Subcutaneous abdominal adipose tissue (tissue), 5 donors: Measurements from ENCODE around the gene CISH.

ENCODE experiments used
- H3K27ac ChIP-seq: one replicate; pipeline ENCODE4 v1.7.0; 2013; ENCODE audit warnings: low read depth, mild to moderate bottlenecking, inconsistent platforms, low read length, moderate library complexity
- H3K27me3 ChIP-seq, 5 donors: one replicate each; pipeline ENCODE4 v1.7.0; 2013; ENCODE audit warnings: low read length in 5 of 5, inconsistent platforms in 1 of 5; ENCODE audit not compliant: control insufficient read depth in 5 of 5, insufficient read depth in 4 of 5
- H3K36me3 ChIP-seq, 5 donors: one replicate each; pipeline ENCODE4 v1.7.0; 2013; ENCODE audit warnings: low read length in 5 of 5; ENCODE audit not compliant: control insufficient read depth in 5 of 5, insufficient read depth in 5 of 5
- H3K4me1 ChIP-seq, 5 donors: one replicate each; pipeline ENCODE4 v1.7.0; 2013; ENCODE audit warnings: low read length in 5 of 5, mild to moderate bottlenecking in 3 of 5, moderate library complexity in 1 of 5; ENCODE audit not compliant: control insufficient read depth in 5 of 5, insufficient read depth in 5 of 5
- H3K4me3 ChIP-seq, 5 donors: one replicate each; pipeline ENCODE4 v1.7.0; 2013; ENCODE audit warnings: low read length in 5 of 5, low read depth in 1 of 5
- H3K9ac ChIP-seq, 5 donors: one replicate each; pipeline ENCODE4 v1.7.0; 2013; ENCODE audit warnings: low read length in 5 of 5, mild to moderate bottlenecking in 4 of 5, moderate library complexity in 3 of 5
- H3K9me3 ChIP-seq, 5 donors: one replicate each; pipeline ENCODE4 v1.7.0; 2013; ENCODE audit warnings: low read length in 5 of 5; ENCODE audit not compliant: control insufficient read depth in 5 of 5
- donor health status: healthy.
- donor health status: healthy.
- donor health status: healthy.
- donor health status: healthy.
- donor health status: healthy.

Gene CISH

GRCh38 chr3:50626401-50626800 is 14.8 kb upstream of the CISH start:
- Histone ChIP-seq H3K4me3 (no peak overlapping the region), H3K27me3 (no peaks in the 10 kb centered on the region), H3K9ac (peak overlapping the region in 1 of 5 donors; percentile 7), H3K4me1 (peaks cover 0 to 33% (median 3%) of the 10 kb centered on the region in 5 donors), H3K9me3 (no peaks in the 10 kb centered on the region), H3K36me3 (peaks cover 0 to 15% (median 6%) of the 10 kb centered on the region in 5 donors), H3K27ac (no peak overlapping the region)

- Histone ChIP-seq H3K4me1 (peaks cover 0 to 32% (median 10%) of the 10 kb centered on the region in 5 donors), H3K9ac (no peak overlapping the region), H3K27ac (no peak overlapping the region), H3K27me3 (no peaks in the 10 kb centered on the region), H3K9me3 (no peaks in the 10 kb centered on the region), H3K4me3 (no peak overlapping the region), H3K36me3 (peaks cover 0 to 10% (median 6%) of the 10 kb centered on the region in 5 donors)
Measured at GRCh38 chr3:50625231-50626182, 13.9 kb upstream of the CISH start.

- H3K9me3 ChIP-seq, result no peaks in the 10 kb centered on the region
- H3K9ac ChIP-seq, result no peak overlapping the region
- no peak overlapping the region for H3K4me3 ChIP-seq
- H3K4me1 ChIP-seq, result peaks cover 0 to 41% (median 17%) of the 10 kb centered on the region in 5 donors
- H3K27ac ChIP-seq, result no peak overlapping the region
- peaks cover 0 to 11% (median 6%) of the 10 kb centered on the region in 5 donors for H3K36me3 ChIP-seq
- no peaks in the 10 kb centered on the region for H3K27me3 ChIP-seq
Measured at GRCh38 chr3:50624634-50625033, 13.1 kb upstream of the CISH start.

- Histone ChIP-seq H3K27me3 (no peaks in the 10 kb centered on the region), H3K4me1 (peaks cover 0 to 48% (median 24%) of the 10 kb centered on the region in 5 donors), H3K9me3 (no peaks in the 10 kb centered on the region), H3K9ac (peak overlapping the region in 2 of 5 donors; percentile 2 to 10), H3K27ac (no peak overlapping the region), H3K36me3 (peaks cover 0 to 12% (median 6%) of the 10 kb centered on the region in 5 donors), H3K4me3 (no peak overlapping the region)
Measured at GRCh38 chr3:50623840-50624474, 12.4 kb upstream of the CISH start.

- H3K4me1 ChIP-seq, result peaks cover under 1 to 54% (median 29%) of the 10 kb centered on the region in 5 donors
- H3K27ac ChIP-seq, result no peak overlapping the region
- H3K27me3 ChIP-seq, result no peaks in the 10 kb centered on the region
- H3K9ac ChIP-seq, result no peak overlapping the region
- H3K4me3 ChIP-seq, result no peak overlapping the region
- peaks cover 0 to 12% (median 6%) of the 10 kb centered on the region in 5 donors for H3K36me3 ChIP-seq
- no peaks in the 10 kb centered on the region for H3K9me3 ChIP-seq
Measured at GRCh38 chr3:50622881-50623280, 11.3 kb upstream of the CISH start.

GRCh38 chr3:50620820-50621219 is 9.2 kb upstream of the CISH start:
- Histone ChIP-seq H3K4me3 (no peak overlapping the region), H3K27me3 (no peaks in the 10 kb centered on the region), H3K9me3 (no peaks in the 10 kb centered on the region), H3K36me3 (peaks cover 0 to 9% (median 4%) of the 10 kb centered on the region in 5 donors), H3K9ac (peak overlapping the region in 1 of 5 donors; percentile 26), H3K4me1 (peaks cover 4 to 59% (median 42%) of the 10 kb centered on the region in 5 donors), H3K27ac (no peak overlapping the region)

- H3K36me3 ChIP-seq, result peaks cover 0 to 9% (median 4%) of the 10 kb centered on the region in 5 donors
- no peak overlapping the region for H3K27ac ChIP-seq
- peaks cover 4 to 59% (median 42%) of the 10 kb centered on the region in 5 donors for H3K4me1 ChIP-seq
- H3K4me3 ChIP-seq, result peak overlapping the region in 1 of 5 donors; percentile 32
- H3K9me3 ChIP-seq, result no peaks in the 10 kb centered on the region
- H3K27me3 ChIP-seq, result no peaks in the 10 kb centered on the region
- peak overlapping the region in 1 of 5 donors; percentile 26 for H3K9ac ChIP-seq
Measured at GRCh38 chr3:50620420-50620819, 8.8 kb upstream of the CISH start.

GRCh38 chr3:50617911-50618481 is 6.4 kb upstream of the CISH start:
- Histone ChIP-seq H3K27me3 (no peaks in the 10 kb centered on the region), H3K36me3 (peaks cover 0 to 8% (median 4%) of the 10 kb centered on the region in 5 donors), H3K9ac (peak overlapping the region in 4 of 5 donors; percentile 74 to 89 (median 84)), H3K9me3 (no peaks in the 10 kb centered on the region), H3K27ac (peak overlapping the region; percentile 55), H3K4me1 (peaks cover 4 to 62% (median 33%) of the 10 kb centered on the region in 5 donors), H3K4me3 (peak overlapping the region; percentile 67 to 91 (median 77))

GRCh38 chr3:50617096-50617791 is 5.7 kb upstream of the CISH start, which contains the start of gene MAPKAPK3:
MAPKAPK3 (plus strand) TSS chr3:50617151; CDS start chr3:50617566, 415 bp downstream.
- Histone ChIP-seq H3K9me3 (no peaks in the 10 kb centered on the region), H3K36me3 (peaks cover 0 to 4% (median 0%) of the 10 kb centered on the region in 5 donors), H3K4me1 (peaks cover 4 to 69% (median 39%) of the 10 kb centered on the region in 5 donors), H3K27ac (peak within 1 kb of the TSS; percentile 73), H3K4me3 (peak within 1 kb of the TSS; percentile 75 to 94 (median 78)), H3K9ac (peak within 1 kb of the TSS; percentile 31 to 89 (median 82)), H3K27me3 (no peaks in the 10 kb centered on the region)
